ENCODE data around the gene QARS1.

GRCh38 chr3:49058011-49058410, 46.5 kb downstream of the QARS1 start:
- no peak for TF ChIP-seq CTCF (IDR thresholded peaks at IDR 0.05)
- no peak for TF ChIP-seq POLR2A (IDR thresholded peaks at IDR 0.05)

All from testis (tissue), 2 donors.